Measurements from ENCODE around the gene MRPS5. TPM values are rescaled to one million over a fixed set of nuclear protein-coding genes. Genes with fewer than 3 reads are reported as not detected.

MRPS5 gene
- total RNA-seq = 89.6 and 93.6 TPM in 2 replicates

DNA sequence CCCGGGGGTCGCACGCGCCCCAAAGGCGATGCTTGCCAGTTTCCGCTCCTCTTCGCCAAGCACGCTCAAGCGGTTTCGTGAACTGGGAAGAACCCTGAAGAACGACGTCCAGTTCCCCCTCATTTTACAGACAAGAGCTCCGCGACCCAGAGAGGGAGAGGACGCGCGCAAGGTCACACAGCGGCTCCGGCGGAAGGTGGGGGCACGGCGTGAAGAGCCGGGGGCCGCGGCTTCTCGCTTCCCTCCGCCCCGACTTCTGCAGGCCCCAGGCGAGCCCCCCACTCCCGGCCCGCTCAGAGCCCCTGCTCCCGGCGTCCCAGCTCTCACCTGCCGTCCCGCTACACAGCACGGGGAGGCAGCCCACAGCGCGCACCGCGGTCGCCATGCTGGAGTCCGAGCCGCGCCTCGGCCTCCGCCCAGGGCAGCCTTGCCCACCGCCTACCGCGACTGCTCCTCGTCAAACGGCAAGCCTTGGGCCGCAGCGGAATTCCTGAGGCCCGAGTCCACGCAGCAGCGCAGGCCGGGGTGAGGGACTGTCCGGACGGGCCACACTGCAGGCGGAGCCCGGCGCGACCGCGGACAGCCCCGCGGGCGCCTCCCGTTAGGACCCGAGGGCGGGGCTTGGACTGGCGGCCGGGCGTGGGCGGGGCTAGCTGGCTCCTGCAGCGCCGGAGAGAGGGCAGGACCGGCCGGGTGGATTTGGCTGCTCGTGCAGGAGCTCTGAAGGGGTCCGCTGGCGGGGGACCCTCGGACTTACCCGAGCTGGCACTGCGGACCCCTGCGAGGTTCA, at the start of gene MRPS5:
Gene MRPS5 (minus strand): TSS at position 402 of the 790 bp plus-strand sequence. CDS start 17 bp downstream, at position 385.
- intact Hi-C loops (cut with micrococcal nuclease) = loop anchor here (1.0 to 5.0 kb wide), 5 partner anchors 38 to 281 kb away; partner anchors contain the start of genes FAHD2A, ZNF2, ZNF514 and ZNF892
- peaks cover 2% of the 10 kb centered on the region for H3K27me3 Mint-ChIP-seq (ENCODE audit: insufficient read depth)

GRCh38 chr2:95166065-95166763, 44.6 kb upstream of the MRPS5 start:
- DNase-seq (ENCODE audit: low spot score) = no peak
- intact Hi-C loops (cut with micrococcal nuclease) = loop anchor here (1.0 to 10.0 kb wide), 2 partner anchors 9 to 91 kb away; no protein-coding TSS in a partner anchor
- Mint-ChIP-seq H3K9me3 (peaks cover 5% of the 10 kb centered on the region), H3K4me3 (peak overlapping the region; percentile 99), H3K27ac (peak overlapping the region; percentile 92), H3K36me3 (ENCODE audit: low read depth) (peaks cover 13% of the 10 kb centered on the region), H3K4me1 (ENCODE audit: low read depth) (peaks cover 41% of the 10 kb centered on the region), H3K27me3 (ENCODE audit: insufficient read depth) (no peaks in the 10 kb centered on the region)

More for the DNA sequence above, at the start of gene MRPS5:
- peak; percentile 84 for DNase-seq (ENCODE audit: low spot score)
- peak within 1 kb of the TSS; percentile 97 for H3K4me3 Mint-ChIP-seq
- no peaks in the 10 kb centered on the region for H3K9me3 Mint-ChIP-seq
- H3K36me3 Mint-ChIP-seq (ENCODE audit: low read depth) = peaks cover 10% of the 10 kb centered on the region
- H3K27ac Mint-ChIP-seq = peak within 1 kb of the TSS; percentile 95
- peaks cover 46% of the 10 kb centered on the region for H3K4me1 Mint-ChIP-seq (ENCODE audit: low read depth)

- intact Hi-C loops (cut with micrococcal nuclease) = loop anchor here (1.0 to 10.0 kb wide), 5 partner anchors 8 to 237 kb away; partner anchors contain the start of genes FAHD2A, MRPS5 and ZNF892
- peak within 1 kb of the TSS; percentile 99 for H3K4me3 Mint-ChIP-seq
- DNase-seq (ENCODE audit: low spot score) = peak; percentile 96
- peaks cover 2% of the 10 kb centered on the region for H3K9me3 Mint-ChIP-seq
- H3K4me1 Mint-ChIP-seq (ENCODE audit: low read depth) = peaks cover 41% of the 10 kb centered on the region
- no peaks in the 10 kb centered on the region for H3K27me3 Mint-ChIP-seq (ENCODE audit: insufficient read depth)
- peak within 1 kb of the TSS; percentile 92 for H3K27ac Mint-ChIP-seq
- peaks cover 12% of the 10 kb centered on the region for H3K36me3 Mint-ChIP-seq (ENCODE audit: low read depth)
These were observed 43.9 kb upstream of the MRPS5 start, which contains the start of gene ZNF2 for GRCh38 chr2:95165371-95166064. TSS of gene ZNF2 (plus strand) at chr2:95165809. CDS start at chr2:95176227, 10,418 bp downstream.

DNA sequence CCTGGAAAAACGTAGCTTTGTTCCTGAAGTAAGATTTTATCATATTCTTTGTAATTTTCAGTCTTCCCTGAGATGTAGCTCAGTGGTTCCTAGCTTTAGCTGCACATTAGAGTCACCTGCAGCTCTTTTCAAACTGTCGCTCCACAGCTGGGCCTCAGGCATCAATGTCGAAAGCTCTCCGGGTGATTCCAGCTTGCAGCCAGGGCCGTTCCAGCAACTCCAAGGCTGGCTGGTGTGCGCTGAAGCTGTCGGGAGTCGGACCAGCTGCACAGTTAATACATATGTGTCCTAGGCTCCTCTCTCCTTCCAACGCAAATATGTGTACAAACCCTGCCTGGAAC, 43.4 kb upstream of the MRPS5 start:
- peak overlapping the region; percentile 92 for H3K27ac Mint-ChIP-seq
- intact Hi-C loops (cut with micrococcal nuclease) = loop anchor here (1.0 to 10.0 kb wide), 4 partner anchors 42 to 237 kb away; partner anchors contain the start of genes FAHD2A, MRPS5 and ZNF892
- peaks cover 46% of the 10 kb centered on the region for H3K4me1 Mint-ChIP-seq (ENCODE audit: low read depth)
- H3K4me3 Mint-ChIP-seq = peak overlapping the region; percentile 99
- no peak for DNase-seq (ENCODE audit: low spot score)
- no peaks in the 10 kb centered on the region for H3K9me3 Mint-ChIP-seq
- peaks cover 11% of the 10 kb centered on the region for H3K36me3 Mint-ChIP-seq (ENCODE audit: low read depth)
- H3K27me3 Mint-ChIP-seq (ENCODE audit: insufficient read depth) = no peaks in the 10 kb centered on the region

DNA sequence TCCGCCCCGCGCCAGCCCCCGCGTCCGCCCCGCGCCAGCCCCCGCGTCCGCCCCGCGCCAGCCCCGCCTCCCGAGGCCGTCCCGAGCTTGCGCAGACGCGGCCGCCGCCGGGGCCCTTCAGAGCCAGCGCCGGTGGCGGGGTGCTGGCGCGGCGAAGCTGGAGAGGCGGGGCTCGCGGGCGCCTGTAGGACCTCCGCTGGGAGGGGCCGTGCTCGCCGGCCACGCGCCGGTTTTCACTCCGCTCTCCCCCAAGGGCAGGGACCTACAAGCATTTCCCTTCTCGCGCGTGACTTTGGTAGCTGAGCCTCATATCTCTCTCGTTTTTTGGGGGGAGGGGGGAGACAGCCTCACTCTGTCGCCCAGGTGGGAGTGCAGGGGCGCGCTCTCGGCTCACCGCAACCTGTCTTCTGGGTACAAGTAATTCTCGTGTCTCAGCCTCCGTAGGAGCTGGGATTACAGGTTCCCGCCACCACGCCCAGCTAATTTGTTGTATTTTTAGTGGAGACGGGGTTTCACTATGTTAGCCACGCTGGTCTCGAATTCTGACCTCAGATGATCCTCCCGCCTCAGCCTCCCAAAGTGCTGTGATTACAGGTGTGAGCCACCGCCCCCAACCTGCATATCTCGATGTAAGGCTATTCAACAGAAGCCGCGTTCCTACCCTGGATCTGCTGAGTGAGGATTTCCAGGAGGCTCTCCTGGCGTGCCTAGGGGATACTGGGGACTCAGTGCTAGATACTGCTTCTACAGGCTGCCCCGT, 38.3 kb upstream of the MRPS5 start, which contains the start of gene ZNF514:
Gene ZNF514 (minus strand): TSS at position 159 of the 760 bp plus-strand sequence. CDS start 6,595 bp downstream, outside the sequence.
- DNase-seq (ENCODE audit: low spot score) = peak; percentile 80
- peaks cover 39% of the 10 kb centered on the region for H3K4me1 Mint-ChIP-seq (ENCODE audit: low read depth)
- intact Hi-C loops (cut with micrococcal nuclease) = loop anchor here (1.0 to 10.0 kb wide), 3 partner anchors 38 to 137 kb away; no protein-coding TSS in a partner anchor
- no peaks in the 10 kb centered on the region for H3K27me3 Mint-ChIP-seq (ENCODE audit: insufficient read depth)
- H3K9me3 Mint-ChIP-seq = peaks cover 16% of the 10 kb centered on the region
- peaks cover 14% of the 10 kb centered on the region for H3K36me3 Mint-ChIP-seq (ENCODE audit: low read depth)
- peak within 1 kb of the TSS; percentile 90 for H3K4me3 Mint-ChIP-seq
- peak within 1 kb of the TSS; percentile 91 for H3K27ac Mint-ChIP-seq

GRCh38 chr2:95158891-95159619, 37.4 kb upstream of the MRPS5 start:
- DNase-seq (ENCODE audit: low spot score) = no peak
- H3K27ac Mint-ChIP-seq = no peak overlapping the region
- no peaks in the 10 kb centered on the region for H3K27me3 Mint-ChIP-seq (ENCODE audit: insufficient read depth)
- H3K4me1 Mint-ChIP-seq (ENCODE audit: low read depth) = peaks cover 31% of the 10 kb centered on the region
- intact Hi-C loops (cut with micrococcal nuclease) = loop anchor here (1.0 to 2.0 kb wide), 2 partner anchors 37 to 136 kb away; no protein-coding TSS in a partner anchor
- peak overlapping the region; percentile 80 for H3K4me3 Mint-ChIP-seq
- peaks cover 20% of the 10 kb centered on the region for H3K36me3 Mint-ChIP-seq (ENCODE audit: low read depth)
- H3K9me3 Mint-ChIP-seq = peaks cover 23% of the 10 kb centered on the region

GRCh38 chr2:95158441-95158840, 36.8 kb upstream of the MRPS5 start:
- peak overlapping the region; percentile 80 for H3K4me3 Mint-ChIP-seq
- H3K36me3 Mint-ChIP-seq (ENCODE audit: low read depth) = peaks cover 23% of the 10 kb centered on the region
- peaks cover 25% of the 10 kb centered on the region for H3K4me1 Mint-ChIP-seq (ENCODE audit: low read depth)
- H3K9me3 Mint-ChIP-seq = peaks cover 28% of the 10 kb centered on the region
- H3K27me3 Mint-ChIP-seq (ENCODE audit: insufficient read depth) = no peaks in the 10 kb centered on the region
- intact Hi-C loops (cut with micrococcal nuclease) = loop anchor here (2.0 kb wide), 1 partner anchor 136 kb away; no protein-coding TSS in a partner anchor
- no peak for DNase-seq (ENCODE audit: low spot score)
- H3K27ac Mint-ChIP-seq = no peak overlapping the region

GRCh38 chr2:95149397-95149984, 27.9 kb upstream of the MRPS5 start:
- no peaks in the 10 kb centered on the region for H3K27me3 Mint-ChIP-seq (ENCODE audit: insufficient read depth)
- intact Hi-C loops (cut with micrococcal nuclease) = no loop called here
- no peak overlapping the region for H3K4me3 Mint-ChIP-seq
- no peaks in the 10 kb centered on the region for H3K4me1 Mint-ChIP-seq (ENCODE audit: low read depth)
- no peak overlapping the region for H3K27ac Mint-ChIP-seq
- peaks cover 80% of the 10 kb centered on the region for H3K9me3 Mint-ChIP-seq
- DNase-seq (ENCODE audit: low spot score) = no peak
- peaks cover 42% of the 10 kb centered on the region for H3K36me3 Mint-ChIP-seq (ENCODE audit: low read depth)

GRCh38 chr2:95143838-95144237, 22.2 kb upstream of the MRPS5 start:
- Mint-ChIP-seq H3K36me3 (ENCODE audit: low read depth) (peaks cover 12% of the 10 kb centered on the region), H3K4me1 (ENCODE audit: low read depth) (no peaks in the 10 kb centered on the region)

DNA sequence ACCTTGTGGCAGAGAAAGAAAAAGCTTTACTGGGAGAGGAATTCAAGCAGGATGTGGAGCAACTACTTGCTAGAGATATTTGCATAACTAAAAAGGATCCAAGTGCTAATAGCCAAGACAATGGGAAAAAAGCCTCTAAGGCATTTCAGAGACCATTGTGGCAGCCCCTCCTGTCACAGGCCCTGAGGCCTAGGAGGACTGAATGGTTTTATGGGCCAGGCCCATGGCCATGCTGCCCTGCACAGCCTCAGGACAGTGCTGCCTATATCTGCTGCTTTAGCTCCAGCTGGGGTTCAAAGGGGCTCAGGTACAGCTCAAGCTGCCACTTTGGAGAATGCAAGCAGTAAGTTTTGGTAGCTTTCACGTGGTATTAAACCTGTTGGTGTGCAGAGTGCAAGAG, 17.1 kb upstream of the MRPS5 start:
- no peak overlapping the region for H3K4me3 Mint-ChIP-seq
- H3K27ac Mint-ChIP-seq = no peak overlapping the region
- H3K27me3 Mint-ChIP-seq (ENCODE audit: insufficient read depth) = no peaks in the 10 kb centered on the region
- no peaks in the 10 kb centered on the region for H3K4me1 Mint-ChIP-seq (ENCODE audit: low read depth)
- intact Hi-C loops (cut with micrococcal nuclease) = no loop called here
- H3K36me3 Mint-ChIP-seq (ENCODE audit: low read depth) = peaks cover 6% of the 10 kb centered on the region
- DNase-seq (ENCODE audit: low spot score) = no peak
- H3K9me3 Mint-ChIP-seq = peaks cover 47% of the 10 kb centered on the region

More at GRCh38 chr2:95143838-95144237, 22.2 kb upstream of the MRPS5 start:
- DNase-seq (ENCODE audit: low spot score) = no peak
- H3K4me3 Mint-ChIP-seq = no peak overlapping the region
- no peak overlapping the region for H3K27ac Mint-ChIP-seq
- peaks cover 70% of the 10 kb centered on the region for H3K9me3 Mint-ChIP-seq
- no peaks in the 10 kb centered on the region for H3K27me3 Mint-ChIP-seq (ENCODE audit: insufficient read depth)
- intact Hi-C loops (cut with micrococcal nuclease) = no loop called here

DNA sequence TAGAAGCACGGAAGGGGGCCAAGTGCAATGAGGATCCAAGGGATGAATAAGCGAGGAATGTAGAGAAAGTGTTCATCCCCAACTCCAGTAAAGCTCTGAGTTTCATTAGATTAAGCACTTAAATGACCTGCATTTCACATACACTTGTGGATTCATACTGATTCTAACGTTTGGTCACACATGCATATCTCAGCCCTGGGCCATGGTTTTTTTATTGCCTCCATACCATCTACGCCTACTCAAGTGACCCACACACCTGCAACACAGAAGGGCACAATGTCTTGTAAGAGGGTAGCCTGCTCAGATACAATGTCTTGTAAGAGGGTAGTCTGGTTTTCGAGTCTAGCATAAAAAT, 566 bp upstream of the MRPS5 start:
- DNase-seq (ENCODE audit: low spot score) = no peak
- Mint-ChIP-seq H3K4me1 (ENCODE audit: low read depth) (peaks cover 44% of the 10 kb centered on the region), H3K4me3 (peak overlapping the region; percentile 97), H3K36me3 (ENCODE audit: low read depth) (peaks cover 9% of the 10 kb centered on the region), H3K27ac (peak overlapping the region; percentile 67), H3K27me3 (ENCODE audit: insufficient read depth) (peaks cover 2% of the 10 kb centered on the region), H3K9me3 (no peaks in the 10 kb centered on the region)
- intact Hi-C loops (cut with micrococcal nuclease) = loop anchor here (1.0 to 5.0 kb wide), 2 partner anchors 37 to 280 kb away; partner anchors contain the start of genes FAHD2A and ZNF514

Data from activated T-helper 1 cell treated with anti-CD3 and anti-CD28 coated beads, Interleukin-12 subunit alpha, Interleukin-12 subunit beta, Interleukin-2, Interleukin-4 antibody, amounts not matched to agents 30 ng/mL and 10 ng/mL and 1 ng/mL, durations not matched to agents 14 hours and 24 hours and 36 hours (primary cell).